Tibial nerve (tissue), 4 donors: ENCODE data around the gene RASA3. TPM values are rescaled to one million over a fixed set of nuclear protein-coding genes. Genes with fewer than 3 reads are reported as not detected.

ENCODE experiments used
- DNase-seq, 2 donors: peaks; one replicate each; pipeline ENCODE4 v3.0.0-alpha.2; 2019; ENCODE audit warnings: low spot score in 2 of 2
- H3K27ac ChIP-seq, 4 donors: fragments of 200-600 bp; sonication (generic) in 3 of 4; one replicate each; pipeline ENCODE4 v1.5.1; 2017 to 2019; ENCODE audit warnings: mild to moderate bottlenecking in 1 of 4
- H3K27me3 ChIP-seq, 2 donors: fragments of 200-600 bp; sonication (generic) in 1 of 2; one replicate each; pipeline versions ENCODE4 v1.5.1 to v1.6.0; 2017 to 2019
- H3K36me3 ChIP-seq, 3 donors: fragments of 200-600 bp; sonication (generic); one replicate each; pipeline ENCODE4 v1.5.1; 2018 to 2019
- H3K4me1 ChIP-seq, 4 donors: fragments of 200-600 bp; sonication (generic) in 3 of 4; one replicate each; pipeline ENCODE4 v1.5.1; 2017 to 2019
- H3K4me3 ChIP-seq, 4 donors: fragments of 200-600 bp; sonication (generic) in 3 of 4; one replicate each; pipeline ENCODE4 v1.5.1; 2017 to 2019; ENCODE audit warnings: mild to moderate bottlenecking in 1 of 4, moderate library complexity in 1 of 4
- H3K9me3 ChIP-seq, 4 donors: fragments of 200-600 bp; sonication (generic) in 3 of 4; one replicate each; pipeline ENCODE4 v1.5.1; 2017 to 2019
- CTCF ChIP-seq, 5 experiments: fragments of 200-600 bp in 3 of 5; fragments of 450-650 bp in 2 of 5; sonication (generic) in 3 of 5; IDR thresholded peaks; one replicate each; pipeline ENCODE4 v1.5.1; 2016 to 2019; ENCODE audit warnings: antibody characterized with exemption in 5 of 5, mild to moderate bottlenecking in 3 of 5, moderate library complexity in 2 of 5
- EP300 ChIP-seq, 2 donors: sonication (generic); formaldehyde crosslinking; IDR thresholded peaks; one replicate each; pipeline ENCODE4 v1.6.1; 2017; ENCODE audit warnings: antibody characterized with exemption in 2 of 2, mild to moderate bottlenecking in 1 of 2
- POLR2A ChIP-seq, 2 donors: fragments of 450-650 bp; IDR thresholded peaks; one replicate each; pipeline ENCODE4 v1.6.1; 2017; ENCODE audit warnings: antibody characterized with exemption in 2 of 2, mild to moderate bottlenecking in 2 of 2, moderate library complexity in 2 of 2
- WGBS, 2 donors: methylation state at CpG; one replicate each; pipeline ENCODE4 v1.1.5; 2018; 5-methylcytosine and 5-hydroxymethylcytosine counted together
- total RNA-seq, 4 donors: library from RNA; depleted of rRNA; stranded (reverse); fragments of >200 nt; gene quantifications; one replicate each; pipeline ENCODE4 v1.1.0, GENCODE V29; 2016

Gene RASA3
- total RNA-seq, 4 donors from 2014 or later: 36.2 to 63.3 (median 46.3) TPM

- peak overlapping the region in 3 of 4 donors; percentile 34 to 89 (median 36) for H3K27ac ChIP-seq
- TF ChIP-seq EP300 (IDR thresholded peaks at IDR 0.05) (no peak), CTCF (IDR thresholded peaks at IDR 0.05) (no peak), POLR2A (IDR thresholded peaks at IDR 0.05) (no peak)
- DNase-seq: no peak
- WGBS, 2 donors: 88 to 90% methylated on average over 19 to 20 of the region's 20 CpGs
- H3K27me3 ChIP-seq: no peaks in the 10 kb centered on the region
- H3K36me3 ChIP-seq: peaks cover 0 to 59% (median 0%) of the 10 kb centered on the region in 3 donors
- H3K4me3 ChIP-seq: no peak overlapping the region
- H3K4me1 ChIP-seq: peaks cover 0 to 46% (median 3%) of the 10 kb centered on the region in 4 donors
- no peaks in the 10 kb centered on the region for H3K9me3 ChIP-seq
Measured at GRCh38 chr13:113969973-113970611, 162.3 kb downstream of the RASA3 start.

GRCh38 chr13:113969311-113969972 lies 163.0 kb downstream of the RASA3 start:
- no peak for TF ChIP-seq EP300 (IDR thresholded peaks at IDR 0.05)
- no peak for TF ChIP-seq CTCF (IDR thresholded peaks at IDR 0.05)
- TF ChIP-seq POLR2A (IDR thresholded peaks at IDR 0.05): no peak
- H3K4me3 ChIP-seq: no peak overlapping the region
- DNase-seq: peak in 1 of 2 donors; percentile 9
- WGBS, 2 donors: 94 to 95% methylated on average over 24 to 25 of the region's 25 CpGs
- peak overlapping the region in 1 of 4 donors; percentile 89 for H3K27ac ChIP-seq
- no peaks in the 10 kb centered on the region for H3K9me3 ChIP-seq
- H3K27me3 ChIP-seq: no peaks in the 10 kb centered on the region
- H3K36me3 ChIP-seq: peaks cover 0 to 52% (median 0%) of the 10 kb centered on the region in 3 donors
- peaks cover 0 to 39% (median 3%) of the 10 kb centered on the region in 4 donors for H3K4me1 ChIP-seq

- H3K27me3 ChIP-seq: no peaks in the 10 kb centered on the region
- peak overlapping the region in 1 of 4 donors; percentile 89 for H3K27ac ChIP-seq
- DNase-seq: no peak
- H3K4me1 ChIP-seq: peaks cover 0 to 35% (median 3%) of the 10 kb centered on the region in 4 donors
- H3K4me3 ChIP-seq: no peak overlapping the region
- TF ChIP-seq CTCF (IDR thresholded peaks at IDR 0.05) (no peak), POLR2A (IDR thresholded peaks at IDR 0.05) (no peak), EP300 (IDR thresholded peaks at IDR 0.05) (no peak)
- no peaks in the 10 kb centered on the region for H3K9me3 ChIP-seq
- whole genome bisulfite sequencing, 2 donors: 96 to 97% methylated on average over 17 of the region's 17 CpGs
- peaks cover 0 to 47% (median 0%) of the 10 kb centered on the region in 3 donors for H3K36me3 ChIP-seq
Measured at GRCh38 chr13:113968463-113969310, 163.7 kb downstream of the RASA3 start.

- 80 to 89% methylated on average over 20 of the region's 20 CpGs for WGBS, 2 donors
- no peak for TF ChIP-seq POLR2A (IDR thresholded peaks at IDR 0.05)
- no peak for TF ChIP-seq CTCF (IDR thresholded peaks at IDR 0.05)
- no peak for TF ChIP-seq EP300 (IDR thresholded peaks at IDR 0.05)
- Histone ChIP-seq H3K36me3 (peaks cover 0 to 39% (median 0%) of the 10 kb centered on the region in 3 donors), H3K27me3 (no peaks in the 10 kb centered on the region), H3K27ac (peak overlapping the region in 1 of 4 donors; percentile 89), H3K4me3 (no peak overlapping the region), H3K4me1 (peaks cover 0 to 27% (median 3%) of the 10 kb centered on the region in 4 donors), H3K9me3 (no peaks in the 10 kb centered on the region)
- DNase-seq: no peak
Measured at GRCh38 chr13:113967729-113968462, 164.5 kb downstream of the RASA3 start.
